Measurements from ENCODE around the gene PERCC1.

GRCh38 chr16:1412847-1413246 is 18.0 kb upstream of the PERCC1 start:
- no peak for TF ChIP-seq CTCF (IDR thresholded peaks at IDR 0.05)
- TF ChIP-seq POLR2A (IDR thresholded peaks at IDR 0.05) = no peak
- no peak for TF ChIP-seq POLR2AphosphoS5 (IDR thresholded peaks at IDR 0.05; ENCODE audit: insufficient read depth in 1 of 2, low read depth in 1 of 2)

Measured in vagina (tissue), 2 donors.